HG03066 (cell line): Measurements from ENCODE around the gene PLEKHA7.
"Not testable (repeated sequence)": the region's sequence is repeated elsewhere in the genome, so short reads cannot be mapped to it uniquely, and the experiment has no call there.

Experiments
- ATAC-seq: cut with Tn5 transposase; IDR thresholded peaks from one replicate; pipeline ENCODE4 v1.9.1; 2021; ENCODE audit warnings: low read depth; ENCODE audit not compliant: unreplicated experiment

Gene PLEKHA7

DNA sequence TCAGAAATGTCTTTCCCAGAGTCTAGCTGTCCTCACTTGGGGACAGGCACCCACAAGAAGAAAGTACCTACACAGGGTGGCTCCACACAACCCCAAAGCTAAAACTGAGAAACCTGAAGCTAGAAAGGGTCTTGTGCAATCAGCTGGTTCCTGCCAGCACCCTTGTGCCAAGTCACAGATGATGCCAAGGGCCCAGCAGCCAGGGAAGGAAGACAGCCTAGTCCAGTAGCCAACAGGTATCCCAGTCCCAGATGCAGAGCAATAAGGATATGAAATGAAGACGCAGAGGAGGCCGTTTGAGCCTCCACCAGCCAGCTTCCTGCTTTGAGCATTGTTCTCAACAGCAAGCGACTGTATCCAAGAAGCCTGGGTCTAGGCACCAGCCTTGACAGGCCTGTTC is 6.1 kb downstream of the PLEKHA7 start:
- no peak for ATAC-seq

DNA sequence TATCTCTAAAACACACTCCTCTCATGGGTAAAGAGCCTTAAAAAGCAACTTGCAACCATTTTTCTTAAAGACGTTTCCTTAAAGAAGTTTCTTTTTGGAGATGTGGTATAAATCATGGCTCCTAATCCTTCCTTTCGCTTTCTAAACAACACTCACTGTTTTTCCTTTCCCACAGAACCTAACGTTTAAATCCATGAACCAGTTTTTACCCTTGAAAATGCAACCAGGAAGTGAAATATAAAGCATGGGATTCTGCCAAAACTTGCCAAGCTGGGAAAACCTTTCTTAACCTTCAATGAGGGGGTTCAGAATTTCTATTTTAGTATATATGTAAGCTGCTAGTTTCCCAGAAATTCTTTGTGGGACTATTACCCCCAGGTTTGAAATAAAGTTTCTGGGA is 8.6 kb downstream of the PLEKHA7 start:
- no peak for ATAC-seq

DNA sequence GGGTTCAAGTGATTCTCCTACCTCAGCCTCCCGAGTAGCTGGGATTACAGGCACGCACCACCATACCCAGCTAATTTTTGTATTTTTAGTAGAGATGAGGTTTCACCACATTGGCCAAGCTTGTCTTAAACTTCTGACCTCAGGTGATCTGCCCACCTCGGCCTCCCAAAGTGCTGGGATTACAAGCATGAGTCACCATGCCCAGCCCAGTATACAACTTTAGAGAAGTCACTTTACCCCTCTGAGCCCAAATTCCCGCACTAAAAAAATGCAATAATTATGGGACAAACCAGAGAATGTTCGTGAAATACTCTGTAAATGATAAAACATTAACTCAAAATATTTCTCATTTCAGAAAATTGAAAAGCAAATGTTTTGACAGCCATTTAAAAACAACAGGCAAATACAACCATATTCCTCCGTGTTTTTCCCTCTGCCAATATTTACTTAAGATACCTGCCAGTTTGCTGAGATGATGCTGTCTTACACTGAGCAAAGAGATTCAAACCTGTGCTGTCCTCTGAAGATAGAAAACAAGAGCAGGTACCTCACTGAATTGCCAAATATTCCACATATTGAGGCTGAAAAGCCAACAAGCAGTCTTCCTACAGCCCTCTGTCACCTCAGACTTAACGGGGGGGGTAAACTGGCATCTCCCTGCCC is 9.6 kb downstream of the PLEKHA7 start:
- ATAC-seq, result no peak

DNA sequence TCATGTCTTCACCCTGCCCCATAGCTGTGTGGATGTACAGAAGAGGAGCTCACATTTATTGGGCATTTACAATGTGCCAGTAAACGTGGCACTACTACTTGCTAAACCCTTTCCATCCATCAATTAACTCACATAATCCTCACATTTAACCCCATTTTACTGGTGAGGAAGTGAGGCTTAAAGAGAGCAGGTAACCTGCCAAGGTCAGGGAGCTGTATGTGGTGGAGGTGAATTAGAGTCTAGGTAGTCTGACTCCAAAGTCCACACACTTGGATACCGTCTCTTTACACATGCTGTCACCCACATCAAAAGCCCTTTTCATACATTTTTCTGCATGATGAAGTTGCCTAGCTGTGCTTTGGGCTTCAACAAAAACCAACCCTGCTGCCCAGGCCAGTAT is 10.8 kb downstream of the PLEKHA7 start:
- no peak for ATAC-seq

DNA sequence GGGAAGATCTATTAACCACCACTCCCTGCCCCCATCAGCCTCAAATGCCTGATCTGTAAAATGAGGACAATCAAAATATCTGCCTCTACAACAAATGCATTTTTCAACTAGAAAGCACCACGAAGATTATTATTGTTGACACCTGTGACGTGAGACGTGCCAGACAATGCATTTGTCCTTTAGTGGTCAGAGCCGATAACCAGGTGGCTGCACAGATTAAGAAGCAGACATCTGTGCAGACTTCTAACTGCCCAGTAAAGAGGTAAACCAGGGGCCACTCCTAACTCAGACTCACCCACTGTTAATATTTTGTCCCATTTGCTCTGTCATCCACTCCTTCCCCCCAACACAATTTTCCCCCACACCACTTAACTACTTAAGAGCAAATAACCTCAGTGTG is 11.7 kb downstream of the PLEKHA7 start:
- no peak for ATAC-seq

DNA sequence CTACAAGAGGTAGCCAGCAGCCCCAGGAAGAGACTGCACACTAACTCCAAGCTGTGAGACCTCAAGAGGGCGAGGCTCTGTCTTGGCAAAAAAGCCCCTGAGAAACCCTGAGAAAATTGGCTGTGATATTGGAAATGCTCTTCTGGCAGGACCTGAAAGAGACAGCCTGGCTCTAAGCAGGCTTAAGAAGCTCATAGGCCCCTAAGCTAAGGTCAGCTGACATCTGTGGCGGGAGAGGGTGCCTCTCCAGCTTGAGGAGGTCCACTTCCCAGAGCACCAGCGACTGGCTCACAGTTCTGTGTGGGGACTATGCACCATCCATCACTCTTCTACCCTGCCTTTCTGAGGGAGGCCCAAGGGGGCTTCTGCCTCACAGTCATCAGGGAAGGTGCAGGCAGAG is 12.4 kb downstream of the PLEKHA7 start:
- ATAC-seq, result no peak

DNA sequence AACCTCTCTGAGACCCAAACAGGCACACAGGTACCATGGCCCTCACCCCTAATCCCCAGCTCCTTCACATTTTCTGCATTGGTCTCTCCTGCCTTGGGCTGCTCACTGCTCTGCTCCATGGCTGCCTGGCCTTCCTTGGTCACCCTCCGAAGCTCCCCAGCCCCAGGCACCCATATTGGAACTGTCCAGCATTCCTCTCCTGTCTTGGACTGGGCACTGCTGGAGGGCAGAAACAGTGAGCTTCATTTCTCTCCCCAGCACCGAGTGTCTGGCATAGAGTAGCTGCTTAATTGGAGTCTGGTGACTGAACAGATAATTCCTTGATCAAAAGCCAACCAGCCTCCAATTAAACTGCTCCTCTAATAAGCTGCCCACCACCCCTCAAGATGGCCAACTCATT is 13.2 kb downstream of the PLEKHA7 start:
- ATAC-seq, result no peak

DNA sequence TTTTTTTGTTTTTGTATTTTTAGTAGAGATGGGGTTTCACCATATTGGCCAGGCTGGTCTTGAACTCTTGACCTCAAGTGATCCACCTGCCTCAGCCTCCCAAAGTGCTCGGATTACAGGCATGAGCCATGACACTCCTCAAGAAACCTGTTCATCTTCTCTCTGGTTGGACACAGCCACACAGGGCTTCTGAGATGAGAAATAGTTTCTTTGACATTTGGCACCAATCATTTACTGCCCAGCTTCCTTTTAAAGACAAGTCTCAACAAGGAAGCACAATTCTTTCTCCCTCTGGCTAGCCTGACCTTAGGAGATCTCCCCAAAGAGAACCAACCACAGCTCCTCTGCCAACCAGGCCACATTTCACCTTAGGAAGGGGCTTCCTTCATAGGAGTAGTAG is 14.0 kb downstream of the PLEKHA7 start:
- ATAC-seq, result not testable (repeated sequence)

DNA sequence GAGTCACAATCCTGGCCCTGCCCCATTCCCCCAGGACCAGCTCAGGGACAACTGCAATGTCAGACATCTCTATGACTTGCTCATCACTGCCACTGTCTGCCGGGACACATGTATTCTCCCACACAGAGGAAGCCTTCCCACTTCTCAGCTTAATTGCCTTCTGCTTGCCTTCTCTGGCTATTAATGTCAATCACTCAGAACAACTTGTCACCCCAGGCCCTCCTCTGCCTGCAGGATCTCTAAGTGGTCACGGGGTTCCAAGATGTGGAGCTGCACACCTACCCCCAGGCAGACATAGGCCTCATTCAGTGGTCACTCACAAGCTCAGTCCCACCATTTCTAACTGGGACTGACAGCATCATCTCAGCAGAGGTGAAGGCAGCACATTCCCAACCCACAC is 15.1 kb downstream of the PLEKHA7 start:
- no peak for ATAC-seq

DNA sequence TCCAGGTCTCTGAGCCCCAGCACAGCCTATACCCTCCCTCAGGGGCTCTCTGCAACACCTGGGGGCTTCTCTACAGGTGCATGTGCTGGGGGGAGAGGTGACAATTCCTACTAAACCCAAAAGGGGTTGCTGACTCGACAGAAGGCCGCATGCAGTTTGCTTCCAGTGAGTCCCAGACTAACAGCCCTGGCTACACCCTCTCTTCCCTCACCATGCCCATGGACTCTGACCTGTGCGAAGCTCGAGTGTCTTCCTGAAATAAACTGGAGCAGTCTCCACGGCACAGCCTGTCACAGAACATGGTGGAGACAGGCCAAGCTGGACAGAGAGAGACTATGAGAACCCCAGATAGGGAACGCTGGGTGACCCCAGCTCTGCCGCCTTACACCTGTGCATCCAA is 16.6 kb downstream of the PLEKHA7 start:
- no peak for ATAC-seq

DNA sequence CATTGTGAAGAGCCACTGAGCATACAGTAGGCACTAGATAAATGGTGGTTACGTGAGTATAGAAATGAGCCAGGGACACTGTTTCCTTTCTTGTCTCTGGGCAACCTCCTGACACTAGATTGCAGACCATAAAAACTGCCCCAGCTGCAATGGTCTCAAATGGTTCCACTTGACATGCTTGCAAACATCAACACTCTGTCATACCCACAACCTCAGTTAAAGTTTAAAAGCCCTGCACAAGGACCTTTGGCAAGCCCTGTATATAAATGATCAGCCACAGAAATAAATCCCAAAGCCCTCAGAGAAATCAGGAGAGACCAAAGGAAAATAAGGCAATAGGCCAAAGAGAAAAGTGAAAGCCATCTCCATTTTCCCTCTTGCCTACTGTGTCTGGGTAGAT is 20.7 kb downstream of the PLEKHA7 start:
- ATAC-seq, result no peak

DNA sequence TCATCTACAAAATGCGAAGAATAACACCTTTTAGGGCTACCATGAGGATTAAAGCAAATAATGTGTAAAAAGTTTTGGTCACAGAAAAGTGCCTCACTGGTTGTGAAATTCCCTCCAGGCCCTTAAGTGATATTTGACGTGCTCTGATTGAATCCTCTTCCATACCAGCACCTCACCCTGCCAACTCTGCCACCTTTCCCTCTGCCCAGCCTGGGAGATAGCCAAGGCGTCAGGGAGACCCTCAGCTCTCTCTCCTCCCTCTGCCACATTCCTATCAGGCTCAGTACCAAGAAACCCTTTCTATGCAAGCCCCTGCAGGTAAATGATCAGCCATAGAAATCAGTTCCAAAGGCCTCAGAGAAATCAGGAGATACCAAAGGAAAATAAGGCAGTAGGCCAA is 21.4 kb downstream of the PLEKHA7 start:
- no peak for ATAC-seq

DNA sequence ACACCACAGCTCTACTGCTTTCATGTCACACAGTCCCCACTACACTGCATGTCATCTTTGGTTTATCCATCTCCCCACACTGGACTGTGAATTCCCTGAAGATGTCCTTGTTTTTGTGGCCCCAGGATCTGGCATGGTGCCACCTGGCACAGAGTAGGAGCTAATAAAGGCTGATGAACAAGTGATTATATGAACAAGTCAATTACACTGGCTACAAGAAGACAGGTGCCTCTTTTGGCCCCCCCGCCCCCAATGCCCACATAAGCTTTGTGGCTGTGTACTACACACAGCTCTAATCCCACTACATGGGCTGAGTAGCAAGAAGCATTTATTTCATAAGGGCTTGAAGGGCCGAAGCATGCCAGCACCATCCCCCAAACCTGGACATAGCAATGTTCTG is 24.7 kb downstream of the PLEKHA7 start:
- ATAC-seq, result no peak

DNA sequence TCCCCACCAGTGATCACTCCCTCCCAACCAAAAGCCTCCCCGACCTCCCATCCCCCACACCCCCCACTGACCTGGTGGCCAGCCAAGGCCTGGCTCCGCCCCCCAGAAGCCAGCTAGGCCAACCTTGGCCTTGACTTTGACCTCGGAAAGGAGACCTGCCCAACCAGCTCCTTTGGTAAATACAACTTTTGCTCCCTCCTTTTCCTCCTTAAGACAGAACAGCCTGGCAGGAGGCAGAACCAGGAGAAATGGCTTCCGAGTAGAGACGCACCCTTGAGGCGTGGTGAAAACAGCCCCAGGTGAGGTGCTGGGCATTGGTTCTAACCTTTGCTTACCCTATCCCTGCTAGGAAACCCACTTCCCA is 27.0 kb downstream of the PLEKHA7 start:
- no peak for ATAC-seq

DNA sequence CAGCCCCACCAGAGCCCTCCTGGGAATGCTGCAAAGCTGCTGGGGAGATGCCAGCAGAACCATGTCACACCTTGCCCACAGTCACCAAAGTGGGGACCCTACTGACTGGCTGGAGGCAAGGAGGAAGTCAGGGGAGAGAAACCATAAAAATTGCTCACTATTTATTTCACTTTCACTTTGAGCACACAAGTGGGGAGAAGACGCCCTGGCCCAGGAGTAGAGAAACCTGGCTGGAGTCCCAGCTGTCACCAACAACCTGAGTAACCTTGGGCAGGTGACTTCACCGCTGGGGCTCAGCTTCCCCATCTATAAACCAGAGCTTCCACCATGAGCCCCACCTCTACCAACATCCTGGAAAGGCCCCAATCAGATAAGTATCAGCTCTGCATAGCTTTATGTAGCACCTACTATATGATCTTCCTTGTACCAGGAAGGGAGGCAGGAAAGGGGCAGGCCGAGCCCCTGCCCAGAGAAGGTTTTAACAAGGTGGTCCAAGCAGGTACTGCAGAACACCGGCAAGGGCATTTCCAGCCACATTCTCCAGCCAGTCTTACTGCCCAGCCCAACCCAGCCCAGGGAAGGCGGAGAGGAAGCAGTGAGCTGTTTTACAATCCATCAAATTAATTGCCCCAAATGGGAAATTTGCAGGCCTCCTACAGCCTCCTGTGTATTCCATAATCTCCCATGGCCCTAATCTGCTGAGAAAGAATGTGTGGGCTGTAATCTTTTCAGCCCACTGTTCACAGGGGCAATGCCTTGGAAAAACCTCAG is 27.6 kb downstream of the PLEKHA7 start:
- ATAC-seq, result peak; percentile 97

DNA sequence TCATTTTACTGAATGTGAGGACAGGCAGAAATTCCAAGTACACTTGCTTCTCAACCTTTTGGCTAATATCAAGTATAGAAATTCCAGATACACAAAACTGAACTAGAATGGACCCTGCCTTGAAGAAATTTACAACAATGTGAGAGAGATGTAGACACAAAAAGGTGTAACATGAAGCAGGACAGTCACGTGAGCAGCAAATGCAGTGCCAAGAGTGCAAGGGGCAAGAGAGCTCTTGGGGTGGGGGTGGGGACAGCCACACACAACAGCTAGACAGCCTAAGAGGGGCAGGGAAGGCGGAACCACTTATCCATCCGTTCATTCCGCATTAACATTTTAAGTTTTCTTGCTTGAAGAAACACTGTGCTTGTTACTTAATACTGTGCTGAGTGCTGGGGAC is 28.9 kb downstream of the PLEKHA7 start:
- ATAC-seq, result no peak

DNA sequence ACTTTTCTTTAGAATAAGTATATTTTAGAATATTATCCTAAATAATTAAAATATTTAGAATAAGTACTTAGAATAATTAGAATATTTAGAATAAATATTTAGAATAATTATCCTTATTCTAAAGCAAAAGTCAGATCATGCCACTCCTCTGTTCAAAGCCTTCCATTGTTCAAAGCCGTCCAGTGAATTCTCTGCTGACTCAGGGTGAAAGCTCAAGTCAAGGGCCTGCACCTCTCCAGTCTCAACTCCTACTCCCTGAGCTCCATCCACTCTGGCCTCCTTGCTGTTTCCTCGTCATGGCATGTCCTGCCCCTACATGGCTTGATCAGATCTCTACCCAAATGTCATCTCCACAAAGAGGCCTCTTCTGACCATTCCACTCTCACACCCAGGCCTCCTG is 30.0 kb downstream of the PLEKHA7 start:
- no peak for ATAC-seq

DNA sequence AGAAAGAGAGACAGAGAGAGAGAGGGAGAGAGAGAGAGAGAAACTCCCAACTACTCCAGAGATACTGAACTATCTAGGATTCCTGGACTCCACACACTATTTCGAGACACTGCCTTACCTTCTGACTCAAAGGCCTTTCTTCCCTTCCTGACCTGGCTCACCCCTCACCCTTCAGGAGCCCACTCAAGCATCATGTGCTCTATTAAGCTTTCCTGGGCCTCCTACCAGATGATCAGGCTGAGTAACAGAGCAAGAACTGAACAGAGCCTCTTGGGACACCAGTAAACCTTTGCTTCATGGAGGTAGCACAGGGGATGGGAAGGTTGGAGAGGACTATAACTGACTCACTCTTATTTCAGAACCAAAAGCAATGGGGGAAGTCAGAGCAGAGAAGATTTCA is 31.4 kb downstream of the PLEKHA7 start:
- ATAC-seq, result no peak

DNA sequence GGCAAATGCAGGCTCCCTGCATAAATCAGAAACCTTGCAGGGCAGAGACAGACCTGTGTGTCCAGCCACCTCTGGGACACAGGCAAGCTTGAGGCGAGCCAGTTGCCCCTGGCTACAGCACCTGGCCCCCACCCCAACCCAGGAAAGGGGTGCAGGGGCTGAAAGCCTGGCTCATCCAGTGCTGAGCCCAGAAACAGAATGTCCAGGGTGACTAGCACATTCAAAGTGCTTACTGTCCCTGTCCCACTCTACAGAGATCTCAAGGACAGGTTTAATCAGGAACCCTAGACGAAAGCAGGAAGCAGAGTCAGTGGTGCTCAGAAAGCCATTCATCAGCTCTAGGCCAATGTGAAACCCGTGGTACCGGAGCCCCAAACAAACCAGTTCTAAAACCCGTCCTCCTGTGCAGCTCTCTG is 31.9 kb downstream of the PLEKHA7 start:
- no peak for ATAC-seq

DNA sequence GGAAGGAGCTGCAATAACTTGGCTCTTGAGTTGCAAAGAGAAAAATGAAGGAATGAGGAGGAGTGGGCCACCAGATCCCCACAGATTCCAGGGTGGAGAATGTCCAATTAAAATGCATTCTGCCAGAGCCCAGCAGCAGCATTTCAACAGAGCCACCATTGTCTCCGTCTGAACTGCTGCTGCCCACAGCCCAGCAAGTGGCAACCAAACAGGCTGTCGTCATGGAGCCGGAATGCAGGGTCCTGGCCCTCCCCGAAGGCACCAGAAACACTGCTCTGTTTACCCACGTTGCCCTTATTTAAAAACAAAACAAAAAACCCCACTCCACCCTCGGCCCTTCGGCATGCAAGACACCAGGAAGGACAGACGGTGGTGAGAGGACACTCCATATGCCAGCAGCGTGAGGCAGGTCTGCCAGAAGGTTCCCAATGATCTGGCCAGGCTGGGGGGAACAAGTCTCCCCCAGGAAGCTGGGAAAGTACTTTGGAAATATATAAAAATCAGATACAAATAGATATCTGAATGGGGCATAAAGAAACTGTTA is 32.5 kb downstream of the PLEKHA7 start:
- no peak for ATAC-seq

DNA sequence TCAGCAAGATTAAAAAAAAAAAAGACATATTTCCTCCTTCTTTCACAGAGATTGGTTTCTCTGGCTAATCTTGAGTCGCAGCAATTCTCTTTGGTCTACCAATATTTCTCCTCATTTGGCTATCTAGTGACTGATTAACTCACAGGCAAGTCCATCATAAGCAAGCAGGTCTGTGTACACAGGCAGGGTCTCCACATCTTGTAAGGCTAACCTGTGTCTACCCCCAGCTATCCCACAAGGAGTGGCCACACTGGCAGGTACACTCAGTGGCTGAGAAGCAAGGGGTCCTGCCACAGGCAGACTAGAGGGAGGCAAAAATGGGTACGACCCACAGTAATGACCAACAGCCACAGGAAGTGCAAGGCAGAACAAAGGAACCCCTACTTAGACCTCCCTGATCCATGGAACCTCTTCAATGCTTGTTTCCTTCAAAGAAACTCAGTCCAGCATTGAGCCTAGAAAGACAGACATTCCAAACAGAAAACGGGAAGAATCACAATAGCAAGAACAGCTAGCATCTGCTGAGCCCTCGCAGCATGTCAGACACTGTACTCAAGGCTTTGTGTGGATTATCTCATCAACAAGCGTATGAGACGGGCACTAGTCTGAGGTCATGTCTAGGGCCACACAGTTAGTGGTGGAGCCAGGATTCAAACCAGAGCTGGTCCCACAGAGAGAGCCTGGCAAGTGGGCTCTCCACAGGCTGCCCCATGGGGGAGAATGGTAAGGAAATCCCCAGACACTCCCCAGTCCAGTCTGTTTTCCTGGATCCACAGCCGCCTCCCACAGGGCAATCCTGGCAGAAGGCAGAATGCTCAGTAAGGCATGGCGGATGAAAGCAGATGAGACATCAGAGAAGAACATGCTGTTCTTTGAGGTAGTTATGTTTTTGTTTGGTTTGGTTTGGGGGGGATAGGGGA is 34.3 kb downstream of the PLEKHA7 start:
- no peak for ATAC-seq
